ENCODE data around the gene GOLGA8M.
"Not testable (repeated sequence)": the region's sequence is repeated elsewhere in the genome, so short reads cannot be mapped to it uniquely, and the experiment has no call there.

GOLGA8M gene, protein sequence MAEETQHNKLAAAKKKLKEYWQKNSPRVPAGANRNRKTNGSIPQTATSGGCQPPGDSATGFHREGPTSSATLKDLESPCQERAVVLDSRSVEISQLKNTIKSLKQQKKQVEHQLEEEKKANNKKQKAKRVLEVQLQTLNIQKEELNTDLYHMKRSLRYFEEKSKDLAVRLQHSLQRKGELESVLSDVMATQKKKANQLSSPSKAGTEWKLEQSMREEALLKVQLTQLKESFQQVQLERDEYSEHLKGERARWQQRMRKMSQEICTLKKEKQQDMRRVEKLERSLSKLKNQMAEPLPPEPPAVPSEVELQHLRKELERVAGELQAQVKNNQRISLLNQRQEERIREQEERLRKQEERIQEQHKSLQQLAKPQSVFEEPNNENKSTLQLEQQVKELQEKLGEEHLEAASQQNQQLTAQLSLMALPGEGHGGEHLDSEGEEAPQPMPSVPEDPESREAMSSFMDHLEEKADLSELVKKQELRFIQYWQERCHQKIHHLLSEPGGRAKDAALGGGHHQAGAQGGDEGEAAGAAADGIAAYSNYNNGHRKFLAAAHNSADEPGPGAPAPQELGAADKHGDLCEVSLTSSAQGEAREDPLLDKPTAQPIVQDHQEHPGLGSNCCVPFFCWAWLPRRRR

GRCh38 chr15:28712270-28712669 is at the start of gene GOLGA8M:
GOLGA8M (minus strand) TSS chr15:28712421; CDS start chr15:28712323, 98 bp downstream.
- DNase-seq, result not testable (repeated sequence)

- DNase-seq, result not testable (repeated sequence)
Measured at GRCh38 chr15:28742890-28743289, 30.7 kb upstream of the GOLGA8M start.

- not testable (repeated sequence) for DNase-seq
Measured at GRCh38 chr15:28738590-28739292, 26.5 kb upstream of the GOLGA8M start.

GRCh38 chr15:28738200-28738561 is 26.0 kb upstream of the GOLGA8M start:
- DNase-seq, result not testable (repeated sequence)

DNA sequence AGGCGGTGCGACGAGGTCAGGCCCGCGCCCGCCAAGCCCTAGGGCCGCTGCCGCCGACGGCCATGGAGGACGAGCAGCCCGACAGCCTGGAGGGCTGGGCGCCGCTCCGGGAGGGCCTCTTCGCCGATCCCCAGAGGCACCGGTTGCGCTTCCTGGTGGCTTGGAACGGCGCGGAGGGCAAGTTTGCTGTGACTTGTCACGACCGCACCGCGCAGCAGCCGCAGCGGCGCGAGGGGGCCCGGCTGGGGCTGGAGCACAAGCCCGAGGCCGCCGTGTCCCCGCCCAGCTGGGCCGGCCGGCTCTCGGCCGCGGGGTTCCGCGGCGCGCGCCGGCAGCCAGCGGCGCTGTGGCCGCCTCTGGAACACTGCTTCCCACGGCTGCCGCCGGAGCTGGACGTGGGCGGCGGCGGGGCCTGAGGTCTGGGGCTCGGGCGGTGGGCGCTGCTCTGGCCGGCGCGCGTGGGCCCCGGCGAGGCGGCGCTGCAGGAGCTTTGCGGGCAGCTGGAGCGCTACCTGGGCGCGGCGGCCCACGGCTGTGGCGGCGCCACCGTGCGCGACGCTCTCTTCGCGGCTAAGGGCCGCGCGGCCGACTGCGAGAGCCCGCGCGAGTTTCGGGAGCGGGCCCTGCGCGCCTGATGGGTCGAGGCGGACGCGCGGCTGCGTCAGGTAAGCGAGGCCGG is 25.4 kb upstream of the GOLGA8M start:
- DNase-seq, result not testable (repeated sequence)

GRCh38 chr15:28728061-28728460 is 15.8 kb upstream of the GOLGA8M start:
- not testable (repeated sequence) for DNase-seq

- not testable (repeated sequence) for DNase-seq
Measured at GRCh38 chr15:28727026-28727425, 14.8 kb upstream of the GOLGA8M start.

DNA sequence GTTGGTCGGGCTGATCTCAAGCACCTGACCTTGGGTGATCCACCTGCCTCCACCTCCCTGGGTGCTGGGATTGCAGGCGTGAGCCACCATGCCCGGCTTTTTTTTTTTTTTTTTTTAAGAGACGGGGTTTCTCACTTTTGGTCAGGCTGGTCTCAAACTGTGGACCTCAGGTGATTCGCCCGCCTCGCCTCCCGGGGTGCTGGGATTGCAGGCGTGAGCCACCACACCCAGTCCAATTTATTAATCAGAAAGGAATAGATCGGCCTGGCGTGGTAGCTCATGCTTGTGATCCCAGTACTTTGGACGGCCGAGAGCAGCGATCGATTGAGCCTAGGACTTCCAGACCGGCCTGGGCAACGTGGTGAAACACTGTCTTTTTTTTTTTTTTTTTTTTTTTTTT is 13.9 kb upstream of the GOLGA8M start:
- DNase-seq, result no peak

DNA sequence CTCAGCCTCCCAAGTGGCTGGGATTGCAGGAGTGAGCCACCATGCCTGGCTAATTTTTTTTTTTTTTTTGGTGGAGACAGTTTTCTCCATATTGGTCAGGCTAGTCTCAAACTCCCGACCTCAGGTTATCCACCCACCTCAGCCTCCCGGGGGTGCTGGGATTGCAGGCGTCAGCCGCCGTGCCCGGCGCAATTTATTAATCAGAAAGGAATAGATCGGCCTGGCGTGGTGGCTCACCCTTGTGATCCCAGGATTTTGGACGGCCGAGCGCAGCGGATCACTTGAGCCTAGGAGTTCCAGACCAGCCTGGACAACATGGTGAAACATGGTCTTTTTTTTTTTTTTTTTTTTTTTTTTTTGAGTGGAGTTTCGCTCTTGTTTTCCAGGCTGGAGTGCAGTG is 13.3 kb upstream of the GOLGA8M start:
- DNase-seq, result no peak

DNA sequence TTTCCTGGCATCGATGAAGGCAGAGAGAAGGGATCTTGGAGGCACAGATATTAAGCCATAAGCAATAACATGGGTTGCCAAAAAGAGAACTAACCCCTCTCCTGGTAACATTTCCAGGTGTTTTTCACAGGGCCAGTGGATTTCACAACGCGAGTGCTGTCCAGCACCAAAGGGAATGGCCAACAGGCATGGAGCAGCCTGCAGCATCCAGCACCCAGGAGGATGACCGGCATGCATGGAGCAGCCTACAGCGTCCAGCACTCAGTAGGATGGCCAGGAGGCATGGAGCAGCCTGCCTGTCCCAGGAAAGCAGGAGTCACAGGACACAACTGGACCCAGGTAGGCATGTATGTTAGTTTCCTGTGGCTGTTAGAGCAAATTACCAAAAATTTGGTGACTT is 11.8 kb upstream of the GOLGA8M start:
- not testable (repeated sequence) for DNase-seq

DNA sequence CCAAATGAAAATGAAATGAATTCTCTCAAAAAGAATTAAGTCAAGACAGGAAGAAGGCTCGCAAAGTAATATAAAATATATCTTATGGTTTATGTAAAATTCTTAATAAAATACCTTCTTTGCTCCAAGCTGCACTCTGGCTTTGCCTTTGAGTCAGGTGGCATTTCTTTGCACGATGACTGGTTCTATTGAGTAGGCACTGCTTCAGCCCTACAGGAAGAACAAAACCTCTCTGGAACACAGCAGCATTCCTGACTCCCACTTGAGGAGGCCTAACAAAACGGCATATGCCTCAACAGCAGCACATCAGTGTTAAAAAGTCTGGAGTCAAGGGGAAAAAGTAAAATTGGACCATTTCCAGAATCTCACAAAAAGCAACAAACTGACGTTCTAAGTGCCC is 7.4 kb upstream of the GOLGA8M start:
- not testable (repeated sequence) for DNase-seq

DNA sequence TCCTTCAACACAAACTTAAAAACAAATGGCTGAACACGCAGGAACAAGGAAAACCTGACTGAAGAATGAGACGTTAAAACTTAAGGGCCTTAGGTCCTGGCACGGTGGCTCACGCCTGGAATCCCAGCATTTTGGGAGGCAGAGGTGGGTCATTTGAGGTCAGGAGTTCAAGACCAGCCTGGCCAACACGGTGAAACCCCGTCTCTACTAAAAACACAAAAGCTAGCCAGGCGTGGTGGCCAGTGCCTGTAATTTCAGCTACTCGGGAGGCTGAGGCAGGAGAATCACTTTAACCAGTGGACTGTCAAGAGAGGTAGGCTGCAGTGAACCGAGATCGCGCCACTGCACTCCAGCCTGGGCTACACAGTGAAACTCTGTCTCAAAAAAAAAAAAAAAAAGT is 6.4 kb upstream of the GOLGA8M start:
- not testable (repeated sequence) for DNase-seq

DNA sequence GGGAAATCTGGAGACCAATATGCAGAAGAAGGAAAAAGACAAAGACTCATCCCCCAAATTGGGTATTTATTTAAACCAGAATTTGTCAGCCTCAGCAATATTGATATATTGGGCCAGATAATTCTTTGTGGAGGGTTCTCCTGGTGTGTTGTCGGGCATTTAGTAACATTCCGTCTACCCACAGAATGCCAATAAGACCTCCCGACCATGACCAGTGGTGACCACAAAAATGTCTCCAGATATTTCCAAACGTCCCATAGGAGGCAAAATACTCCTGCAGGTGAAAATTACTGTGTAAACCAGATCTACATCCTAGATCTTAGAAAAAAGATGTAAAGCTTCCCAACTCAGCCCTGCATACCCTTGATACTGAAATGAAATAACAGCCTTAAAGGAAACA is 2.0 kb upstream of the GOLGA8M start:
- not testable (repeated sequence) for DNase-seq

- peak; percentile 0 for DNase-seq
Measured at GRCh38 chr15:28703927-28704326, 8.3 kb downstream of the GOLGA8M start.

GRCh38 chr15:28702427-28702826 is 9.8 kb downstream of the GOLGA8M start:
- DNase-seq, result not testable (repeated sequence)

DNA sequence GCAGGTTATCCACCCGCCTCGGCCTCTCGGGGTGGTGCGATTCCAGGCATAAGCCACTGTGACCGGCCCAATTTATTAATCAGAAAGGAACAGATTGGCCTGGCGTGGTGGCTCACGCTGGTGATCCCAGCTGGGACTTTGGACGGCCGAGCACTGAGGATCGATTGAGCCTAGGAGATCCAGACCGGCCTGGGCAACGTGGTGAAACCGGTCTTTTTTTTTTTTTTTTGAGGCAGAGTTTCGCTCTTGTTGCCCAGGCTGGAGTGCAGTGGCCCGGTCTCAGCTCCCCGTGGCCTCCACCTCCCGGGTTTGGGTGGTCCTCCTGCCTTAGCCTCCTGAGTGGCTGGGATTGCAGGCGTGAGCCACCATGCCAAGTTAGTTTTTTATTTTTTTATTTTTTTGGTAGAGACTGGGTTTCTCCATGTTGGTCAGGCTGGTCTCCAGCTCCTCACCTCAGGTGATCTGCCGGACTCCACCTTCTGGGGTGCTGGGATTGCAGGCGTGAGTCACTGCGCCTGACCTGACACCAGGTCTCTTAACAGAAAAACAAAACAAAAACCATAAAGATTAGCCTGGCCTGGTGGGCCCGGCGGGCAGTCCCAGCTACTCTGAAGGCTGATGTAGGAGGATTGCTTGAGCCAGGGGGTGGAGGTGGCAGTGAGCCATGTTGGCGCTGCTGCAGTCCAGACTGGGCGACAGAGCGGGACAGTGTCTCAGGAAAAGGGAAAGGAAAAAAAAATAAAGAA is 18.0 kb downstream of the GOLGA8M start:
- DNase-seq, result not testable (repeated sequence)

- not testable (repeated sequence) for DNase-seq
Measured at GRCh38 chr15:28693021-28693420, 19.2 kb downstream of the GOLGA8M start.

DNA sequence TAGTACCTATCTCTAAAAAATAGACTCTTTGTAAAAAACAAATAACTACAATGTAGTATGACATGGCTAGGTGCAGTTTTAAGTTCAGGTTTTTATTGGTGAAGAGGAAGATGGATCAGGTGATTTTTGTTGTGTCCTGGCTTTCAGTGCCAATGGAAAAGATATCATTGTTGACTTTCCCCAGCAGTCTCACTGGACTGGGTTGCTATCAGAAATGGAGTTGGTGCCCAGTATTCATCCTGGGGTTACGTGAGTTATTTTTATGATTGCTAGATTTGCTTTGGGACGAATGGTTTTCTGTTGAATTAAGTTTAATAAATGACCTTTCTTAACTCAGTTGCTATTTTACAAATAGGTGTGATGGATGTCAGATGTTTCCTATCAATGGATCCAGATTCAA is 38.7 kb downstream of the GOLGA8M start:
- DNase-seq, result not testable (repeated sequence)

DNA sequence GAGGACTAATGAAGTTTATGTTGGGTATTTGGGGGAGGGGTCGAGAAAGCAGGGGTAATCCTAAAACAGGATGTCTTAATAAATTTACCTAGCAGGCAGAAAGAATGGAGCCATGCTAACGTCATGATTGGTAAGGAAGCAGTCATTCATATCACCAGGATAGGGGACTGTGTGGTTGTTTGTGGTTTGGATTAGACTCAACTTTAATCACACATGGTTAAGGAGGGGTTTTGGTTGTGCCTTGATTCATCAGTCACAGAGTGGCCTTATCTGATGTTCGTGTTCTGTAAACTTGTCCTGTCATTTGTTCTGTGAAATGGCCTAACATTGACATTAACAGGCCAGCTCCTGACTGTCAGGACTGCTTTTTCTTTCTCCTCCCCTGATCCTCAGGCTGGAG is 40.1 kb downstream of the GOLGA8M start:
- DNase-seq, result not testable (repeated sequence)

- not testable (repeated sequence) for DNase-seq
Measured at GRCh38 chr15:28666402-28666801, 45.8 kb downstream of the GOLGA8M start.

DNA sequence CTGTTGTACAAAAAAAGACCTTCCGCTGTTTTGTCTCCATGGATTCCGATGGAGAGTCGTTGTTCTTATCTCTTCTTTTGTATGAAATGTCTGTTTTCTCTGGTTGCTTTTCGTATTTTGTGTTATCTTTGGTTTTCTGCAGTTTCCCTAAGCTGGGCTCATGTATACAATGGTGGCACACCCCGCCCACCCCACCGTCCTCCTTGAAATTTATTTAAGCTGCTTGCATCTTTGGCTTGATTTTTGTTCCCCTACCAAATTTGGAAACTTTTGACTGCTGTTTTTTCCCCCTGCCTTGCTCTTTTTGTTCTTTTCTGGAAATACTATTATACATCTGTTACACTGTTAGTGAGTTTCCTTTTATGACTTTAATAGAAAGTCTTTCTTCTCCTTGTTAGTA is 47.6 kb downstream of the GOLGA8M start:
- DNase-seq, result not testable (repeated sequence)

DNA sequence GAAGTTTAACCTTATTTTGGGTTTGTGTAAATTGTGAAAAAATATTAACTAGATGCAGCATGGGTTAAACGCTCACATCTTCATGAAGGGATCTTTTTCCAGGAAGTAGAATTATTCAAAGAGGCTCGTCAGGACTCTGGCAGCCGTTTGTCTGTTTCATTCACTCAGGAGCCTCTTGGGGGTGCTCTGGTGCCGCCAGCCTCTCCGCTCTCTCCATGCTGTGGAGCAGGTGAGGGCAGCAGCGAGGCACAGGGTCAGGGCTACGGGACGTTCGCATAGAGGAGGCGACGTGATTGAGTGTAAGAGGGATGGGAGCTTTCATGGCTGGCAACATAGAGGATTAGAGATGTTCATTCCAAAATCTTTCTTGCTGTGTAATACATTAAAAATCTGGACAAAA is 48.5 kb downstream of the GOLGA8M start:
- not testable (repeated sequence) for DNase-seq

Measured in NCI-H446 treated with DMSO at 0.1 percent for 48 hours (cell line).